CD14-positive monocyte (primary cell): ENCODE data around the gene PRPF18. TPM values are rescaled to one million over a fixed set of nuclear protein-coding genes. Genes with fewer than 3 reads are reported as not detected.

Source experiments
- DNase-seq, 3 donors: peaks; one replicate each; pipeline ENCODE4 v3.0.0-alpha.2; 2011 to 2022
- H2AFZ ChIP-seq: 2 replicates; pipeline ENCODE4 v1.6.0; 2012; ENCODE audit warnings: mild to moderate bottlenecking, low read depth, low read length, inconsistent platforms; ENCODE audit not compliant: insufficient read depth, poor library complexity, severe bottlenecking
- H3K27ac ChIP-seq, 2 donors: 1 replicate in 1 of 2; 2 replicates in 1 of 2; pipeline ENCODE4 v1.5.1; 2012 to 2013; ENCODE audit warnings: low read length in 2 of 2, control low read depth in 1 of 2, inconsistent platforms in 1 of 2, low read depth in 1 of 2, mild to moderate bottlenecking in 1 of 2
- H3K27me3 ChIP-seq, 2 donors: one replicate each; pipeline versions ENCODE4 v1.6.0 to v1.6.1; 2011 to 2013; ENCODE audit warnings: low read length in 2 of 2; ENCODE audit not compliant: control insufficient read depth in 2 of 2, insufficient read depth in 2 of 2
- H3K36me3 ChIP-seq, 2 donors: replicated peaks in 1 of 2; 1 replicate in 1 of 2; 2 replicates in 1 of 2; pipeline versions ENCODE4 v1.5.1 to v1.6.1; 2012 to 2013; ENCODE audit warnings: low read length in 2 of 2, control low read depth in 1 of 2, inconsistent platforms in 1 of 2, mild to moderate bottlenecking in 1 of 2; ENCODE audit not compliant: insufficient read depth in 2 of 2, control insufficient read depth in 1 of 2
- H3K4me1 ChIP-seq, 2 donors: 1 replicate in 1 of 2; 2 replicates in 1 of 2; pipeline versions ENCODE4 v1.5.1 to v1.6.1; 2012 to 2013; ENCODE audit warnings: low read length in 2 of 2, control low read depth in 1 of 2, inconsistent platforms in 1 of 2, mild to moderate bottlenecking in 1 of 2, moderate library complexity in 1 of 2; ENCODE audit not compliant: insufficient read depth in 2 of 2, control insufficient read depth in 1 of 2
- H3K4me2 ChIP-seq: replicated peaks from 2 replicates; pipeline ENCODE3; 2012; ENCODE audit warnings: low read length, moderate library complexity, mild to moderate bottlenecking; ENCODE audit not compliant: poor library complexity, severe bottlenecking; ENCODE audit errors: extremely low read depth
- H3K4me3 ChIP-seq, 3 experiments: fragments of 200-600 bp in 1 of 3; sonication (generic) in 1 of 3; replicated peaks in 1 of 3; 1 replicate in 2 of 3; 2 replicates in 1 of 3; pipeline ENCODE4 v1.5.1; 2011 to 2013; ENCODE audit warnings: low read length in 3 of 3, mild to moderate bottlenecking in 3 of 3, control low read depth in 2 of 3, low read depth in 2 of 3, inconsistent platforms in 1 of 3, moderate library complexity in 1 of 3
- H3K79me2 ChIP-seq: 2 replicates; pipeline ENCODE4 v1.6.0; 2012; ENCODE audit warnings: mild to moderate bottlenecking, control low read depth, inconsistent platforms, low read length, moderate library complexity; ENCODE audit not compliant: insufficient read depth
- H3K9ac ChIP-seq: 2 replicates; pipeline ENCODE4 v1.6.0; 2017; ENCODE audit warnings: low read length, mild to moderate bottlenecking; ENCODE audit not compliant: insufficient read depth, poor library complexity, severe bottlenecking
- H3K9me3 ChIP-seq, 2 donors: replicated peaks in 1 of 2; 1 replicate in 1 of 2; 2 replicates in 1 of 2; pipeline versions ENCODE4 v1.5.1 to v1.6.1; 2012 to 2013; ENCODE audit warnings: low read length in 2 of 2, control low read depth in 1 of 2; ENCODE audit not compliant: control insufficient read depth in 1 of 2, insufficient read depth in 1 of 2
- H4K20me1 ChIP-seq: 2 replicates; pipeline ENCODE4 v1.6.0; 2012; ENCODE audit warnings: mild to moderate bottlenecking, low read length, control low read depth, moderate library complexity; ENCODE audit not compliant: insufficient read depth
- H3K27ac Mint-ChIP-seq, 7 donors: one replicate each; pipeline ENCODE4 v1.8.0; 2020; ENCODE audit warnings: mild to moderate bottlenecking in 7 of 7, mixed read lengths in 7 of 7, moderate library complexity in 6 of 7, inconsistent platforms in 2 of 7
- H3K27me3 Mint-ChIP-seq, 3 donors: one replicate each; pipeline ENCODE4 v1.8.0; 2021 to 2022; ENCODE audit warnings: low read depth in 3 of 3, mild to moderate bottlenecking in 3 of 3, mixed read lengths in 3 of 3, moderate library complexity in 3 of 3, inconsistent platforms in 1 of 3
- H3K36me3 Mint-ChIP-seq, 2 donors: one replicate each; pipeline ENCODE4 v1.8.0; 2020; ENCODE audit warnings: mixed read lengths in 2 of 2, inconsistent platforms in 1 of 2, mild to moderate bottlenecking in 1 of 2
- H3K4me1 Mint-ChIP-seq: one replicate; pipeline ENCODE4 v1.8.0; 2020; ENCODE audit warnings: mild to moderate bottlenecking, mixed read lengths
- H3K4me3 Mint-ChIP-seq, 2 donors: one replicate each; pipeline ENCODE4 v1.8.0; 2020; ENCODE audit warnings: mild to moderate bottlenecking in 2 of 2, mixed read lengths in 2 of 2, moderate library complexity in 1 of 2
- H3K9me3 Mint-ChIP-seq, 7 donors: one replicate each; pipeline ENCODE4 v1.8.0; 2020 to 2022; ENCODE audit warnings: mixed read lengths in 7 of 7, mild to moderate bottlenecking in 6 of 7, moderate library complexity in 6 of 7, inconsistent platforms in 2 of 7
- WGBS: methylation state at CpG from one replicate; pipeline ENCODE4 v1.1.5; 2013; ENCODE audit warnings: missing lambda C conversion rate; ENCODE audit not compliant: insufficient coverage; 5-methylcytosine and 5-hydroxymethylcytosine counted together
- intact Hi-C, 2 donors: fragments of 100-400 bp; cut with micrococcal nuclease; formaldehyde crosslinking; loops; one replicate each; pipeline versions ENCODE4 v1.15.0 to v1.15.1; 2023
- polyA plus RNA-seq, 3 donors: library from polyadenylated mRNA; depleted of rRNA in 1 of 3; unstranded in 2 of 3; stranded (reverse) in 1 of 3; fragments of 300-500 nt in 2 of 3; fragments of >200 nt in 1 of 3; fragmentation: Illumina TruSeq in 2 of 3; gene quantifications; 1 replicate in 2 of 3; 2 replicates in 1 of 3; pipeline ENCODE4 v1.2.3, GENCODE V29; 2012 to 2021
- TF ChIP-seq, protein P1 (sequence below): fragments of 200-600 bp; IDR thresholded peaks from one replicate; pipeline ENCODE4 v1.8.0; 2022; ENCODE audit warnings: antibody characterized with exemption, mild to moderate bottlenecking

The PRPF18 gene
- polyA plus RNA-seq, 3 donors = 13.8 to 31.4 (median 26.8) TPM

DNA sequence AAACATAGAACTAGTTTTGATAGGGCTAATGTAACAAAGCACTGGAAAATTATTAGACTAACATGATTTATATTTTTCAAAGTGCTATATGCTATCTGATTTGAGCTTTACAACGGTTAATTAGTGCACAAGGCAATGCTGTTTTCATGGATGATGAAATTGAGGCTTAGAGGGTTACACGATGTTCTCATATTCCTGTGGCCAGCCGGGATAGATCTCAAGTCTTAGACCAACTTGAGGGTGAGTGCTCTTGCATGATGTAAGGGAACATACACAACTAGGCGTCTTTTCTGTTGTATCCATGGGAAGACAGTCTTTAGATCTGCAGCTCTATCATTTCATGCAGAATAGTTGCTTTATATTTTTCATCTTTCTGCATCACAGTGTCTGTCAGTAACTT, 4.1 kb downstream of the PRPF18 start:
- DNase-seq = no peak
- H3K4me2 ChIP-seq = no peak overlapping the region
- H3K9me3 ChIP-seq = no peaks in the 10 kb centered on the region
- H3K27ac Mint-ChIP-seq = no peak overlapping the region
- H3K79me2 ChIP-seq = peaks cover 80% of the 10 kb centered on the region
- H3K27me3 ChIP-seq = no peaks in the 10 kb centered on the region
- intact Hi-C loops = no loop called here
- no peak overlapping the region for H2AFZ ChIP-seq
- H3K36me3 Mint-ChIP-seq = peaks cover 36 to 39% of the 10 kb centered on the region in 2 donors
- H3K27me3 Mint-ChIP-seq = peaks cover 0 to 3% (median 2%) of the 10 kb centered on the region in 3 donors
- H3K9me3 Mint-ChIP-seq = peaks cover 0 to 3% (median 0%) of the 10 kb centered on the region in 7 donors
- H3K27ac ChIP-seq = no peak overlapping the region
- H3K4me3 ChIP-seq = no peak overlapping the region
- H3K4me1 ChIP-seq = peaks cover 13 to 15% of the 10 kb centered on the region in 2 donors
- TF ChIP-seq, protein P1, sequence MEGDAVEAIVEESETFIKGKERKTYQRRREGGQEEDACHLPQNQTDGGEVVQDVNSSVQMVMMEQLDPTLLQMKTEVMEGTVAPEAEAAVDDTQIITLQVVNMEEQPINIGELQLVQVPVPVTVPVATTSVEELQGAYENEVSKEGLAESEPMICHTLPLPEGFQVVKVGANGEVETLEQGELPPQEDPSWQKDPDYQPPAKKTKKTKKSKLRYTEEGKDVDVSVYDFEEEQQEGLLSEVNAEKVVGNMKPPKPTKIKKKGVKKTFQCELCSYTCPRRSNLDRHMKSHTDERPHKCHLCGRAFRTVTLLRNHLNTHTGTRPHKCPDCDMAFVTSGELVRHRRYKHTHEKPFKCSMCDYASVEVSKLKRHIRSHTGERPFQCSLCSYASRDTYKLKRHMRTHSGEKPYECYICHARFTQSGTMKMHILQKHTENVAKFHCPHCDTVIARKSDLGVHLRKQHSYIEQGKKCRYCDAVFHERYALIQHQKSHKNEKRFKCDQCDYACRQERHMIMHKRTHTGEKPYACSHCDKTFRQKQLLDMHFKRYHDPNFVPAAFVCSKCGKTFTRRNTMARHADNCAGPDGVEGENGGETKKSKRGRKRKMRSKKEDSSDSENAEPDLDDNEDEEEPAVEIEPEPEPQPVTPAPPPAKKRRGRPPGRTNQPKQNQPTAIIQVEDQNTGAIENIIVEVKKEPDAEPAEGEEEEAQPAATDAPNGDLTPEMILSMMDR = no peak
- H3K4me1 Mint-ChIP-seq = peaks cover 28% of the 10 kb centered on the region
- peaks cover 71% of the 10 kb centered on the region for H4K20me1 ChIP-seq
- H3K9ac ChIP-seq = no peak overlapping the region
- H3K4me3 Mint-ChIP-seq = no peak overlapping the region
- H3K36me3 ChIP-seq = peaks cover 11 to 44% of the 10 kb centered on the region in 2 donors
- 71% methylated on average over 2 of the region's 4 CpGs for WGBS

DNA sequence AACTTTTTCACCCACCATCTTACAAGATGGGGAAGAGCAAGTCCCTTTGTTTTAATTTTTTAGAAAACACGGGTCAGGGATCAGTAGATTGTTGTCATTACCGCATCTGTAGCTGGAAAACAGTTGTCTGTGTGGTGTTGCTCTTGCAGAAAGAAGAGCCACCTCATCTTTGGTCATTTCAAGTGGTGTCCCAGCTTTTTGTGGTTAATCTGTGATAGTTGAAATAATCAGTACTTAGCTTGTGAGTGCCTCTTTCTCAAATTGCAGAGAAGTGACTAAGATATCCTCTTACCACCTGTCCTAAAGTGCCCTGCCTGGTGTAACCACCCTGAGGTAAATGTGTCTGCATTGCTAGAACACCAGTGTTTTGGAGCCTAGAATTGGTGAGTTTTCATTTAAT, 5.5 kb downstream of the PRPF18 start:
- H3K4me3 Mint-ChIP-seq = no peak overlapping the region
- no peak overlapping the region for H3K27ac Mint-ChIP-seq
- peaks cover 11 to 53% of the 10 kb centered on the region in 2 donors for H3K36me3 ChIP-seq
- intact Hi-C loops = no loop called here
- no peaks in the 10 kb centered on the region for H3K27me3 ChIP-seq
- no peak overlapping the region for H3K4me3 ChIP-seq
- TF ChIP-seq, protein P1 = no peak
- WGBS = 92% methylated on average over 2 of the region's 2 CpGs
- no peak overlapping the region for H3K4me2 ChIP-seq
- peaks cover 38 to 39% of the 10 kb centered on the region in 2 donors for H3K36me3 Mint-ChIP-seq
- H3K27me3 Mint-ChIP-seq = peaks cover 0 to under 1% (median 0%) of the 10 kb centered on the region in 3 donors
- H3K4me1 Mint-ChIP-seq = peaks cover 19% of the 10 kb centered on the region
- no peak overlapping the region for H3K9ac ChIP-seq
- no peak overlapping the region for H2AFZ ChIP-seq
- no peak for DNase-seq
- no peak overlapping the region for H3K27ac ChIP-seq
- no peaks in the 10 kb centered on the region for H3K9me3 Mint-ChIP-seq
- H3K4me1 ChIP-seq = peaks cover 9 to 12% of the 10 kb centered on the region in 2 donors
- peaks cover 80% of the 10 kb centered on the region for H4K20me1 ChIP-seq
- peaks cover 74% of the 10 kb centered on the region for H3K79me2 ChIP-seq
- no peaks in the 10 kb centered on the region for H3K9me3 ChIP-seq
